Upper lobe of right lung (tissue), 1 donor: ENCODE data around the gene SLC23A2. TPM values are rescaled to one million over a fixed set of nuclear protein-coding genes. Genes with fewer than 3 reads are reported as not detected.

Experiments used
- ATAC-seq: fragments of 200-7000 bp; cut with Tn5 transposase; one replicate; pipeline ENCODE4 v1.9.1; 2020; ENCODE audit warnings: mild to moderate bottlenecking, moderate library complexity
- DNase-seq: peaks from one replicate; pipeline ENCODE4 v3.0.0-alpha.2; 2020
- H3K27ac ChIP-seq: fragments of 200-600 bp; one replicate; pipeline ENCODE4 v1.8.0; 2022
- H3K27me3 ChIP-seq: fragments of 200-600 bp; one replicate; pipeline ENCODE4 v1.8.0; 2022; ENCODE audit warnings: mild to moderate bottlenecking
- H3K36me3 ChIP-seq: fragments of 200-600 bp; one replicate; pipeline ENCODE4 v1.8.0; 2022
- H3K4me1 ChIP-seq: fragments of 200-600 bp; one replicate; pipeline ENCODE4 v1.8.0; 2022
- H3K4me3 ChIP-seq: fragments of 200-600 bp; one replicate; pipeline ENCODE4 v1.8.0; 2022; ENCODE audit warnings: mild to moderate bottlenecking
- H3K9me3 ChIP-seq: fragments of 200-600 bp; one replicate; pipeline ENCODE4 v1.8.0; 2022
- CTCF ChIP-seq: fragments of 200-600 bp; IDR thresholded peaks from one replicate; pipeline ENCODE4 v1.8.0; 2022; ENCODE audit warnings: antibody characterized with exemption
- intact Hi-C: fragments of 100-400 bp; cut with DNase I; formaldehyde crosslinking; loops from one replicate; pipeline ENCODE4 v1.11.0; 2022
- total RNA-seq: library from RNA; stranded (reverse); fragmentation: NEBNext Ultra II Directional; extraction: Animal tissue kit (Norgen Biotek cat#: 25700); gene quantifications from one replicate; pipeline ENCODE4 v1.2.1, GENCODE V29; 2021
- donor health status: DM: no; HTN: yes; CAD: no; lungs with severe emphysema.

The SLC23A2 gene
- total RNA-seq, 1 donor from 2014 or later: 26.2 TPM

- Histone ChIP-seq H3K4me3 (no peak overlapping the region), H3K27me3 (no peaks in the 10 kb centered on the region), H3K4me1 (peaks cover 6% of the 10 kb centered on the region), H3K36me3 (no peaks in the 10 kb centered on the region), H3K9me3 (no peaks in the 10 kb centered on the region), H3K27ac (no peak overlapping the region)
- ATAC-seq: no peak
- DNase-seq: no peak
- intact Hi-C loops: no loop called here
- TF ChIP-seq CTCF: no peak
These were observed 160.5 kb downstream of the SLC23A2 start for GRCh38 chr20:4840801-4841200.

- Histone ChIP-seq H3K4me1 (peaks cover 6% of the 10 kb centered on the region), H3K27ac (no peak overlapping the region), H3K9me3 (no peaks in the 10 kb centered on the region), H3K36me3 (no peaks in the 10 kb centered on the region), H3K27me3 (no peaks in the 10 kb centered on the region), H3K4me3 (no peak overlapping the region)
- no peak for TF ChIP-seq CTCF
- ATAC-seq (no peak), DNase-seq (no peak)
- intact Hi-C loops: no loop called here
These were observed 162.8 kb downstream of the SLC23A2 start for GRCh38 chr20:4838526-4838925.

GRCh38 chr20:4837760-4838159, 163.6 kb downstream of the SLC23A2 start:
- Histone ChIP-seq H3K9me3 (no peaks in the 10 kb centered on the region), H3K4me3 (no peak overlapping the region), H3K4me1 (peaks cover 6% of the 10 kb centered on the region), H3K27me3 (no peaks in the 10 kb centered on the region), H3K27ac (no peak overlapping the region), H3K36me3 (no peaks in the 10 kb centered on the region)
- DNase-seq: no peak
- ATAC-seq: no peak
- intact Hi-C loops: no loop called here
- TF ChIP-seq CTCF: no peak

- DNase-seq: no peak
- no peaks in the 10 kb centered on the region for H3K9me3 ChIP-seq
These were observed 164.4 kb downstream of the SLC23A2 start for GRCh38 chr20:4836935-4837334.

GRCh38 chr20:4836473-4836872, 164.8 kb downstream of the SLC23A2 start:
- Histone ChIP-seq H3K9me3 (no peaks in the 10 kb centered on the region), H3K27me3 (no peaks in the 10 kb centered on the region), H3K4me1 (peaks cover 6% of the 10 kb centered on the region), H3K36me3 (no peaks in the 10 kb centered on the region), H3K27ac (no peak overlapping the region), H3K4me3 (no peak overlapping the region)
- ATAC-seq (no peak), DNase-seq (no peak)
- intact Hi-C loops: no loop called here
- no peak for TF ChIP-seq CTCF

More at GRCh38 chr20:4836935-4837334, 164.4 kb downstream of the SLC23A2 start:
- H3K4me3 ChIP-seq: no peak overlapping the region
- no peak overlapping the region for H3K27ac ChIP-seq
- no peaks in the 10 kb centered on the region for H3K36me3 ChIP-seq
- TF ChIP-seq CTCF: no peak
- no peak for ATAC-seq
- H3K27me3 ChIP-seq: no peaks in the 10 kb centered on the region
- peaks cover 6% of the 10 kb centered on the region for H3K4me1 ChIP-seq
- intact Hi-C loops: no loop called here
